HG02885 (cell line): Measurements from ENCODE around the gene CRACR2A.

ENCODE experiments used
- ATAC-seq: cut with Tn5 transposase; IDR thresholded peaks from one replicate; pipeline ENCODE4 v1.9.1; 2021; ENCODE audit warnings: mild to moderate bottlenecking; ENCODE audit not compliant: unreplicated experiment, poor library complexity

The CRACR2A gene

DNA sequence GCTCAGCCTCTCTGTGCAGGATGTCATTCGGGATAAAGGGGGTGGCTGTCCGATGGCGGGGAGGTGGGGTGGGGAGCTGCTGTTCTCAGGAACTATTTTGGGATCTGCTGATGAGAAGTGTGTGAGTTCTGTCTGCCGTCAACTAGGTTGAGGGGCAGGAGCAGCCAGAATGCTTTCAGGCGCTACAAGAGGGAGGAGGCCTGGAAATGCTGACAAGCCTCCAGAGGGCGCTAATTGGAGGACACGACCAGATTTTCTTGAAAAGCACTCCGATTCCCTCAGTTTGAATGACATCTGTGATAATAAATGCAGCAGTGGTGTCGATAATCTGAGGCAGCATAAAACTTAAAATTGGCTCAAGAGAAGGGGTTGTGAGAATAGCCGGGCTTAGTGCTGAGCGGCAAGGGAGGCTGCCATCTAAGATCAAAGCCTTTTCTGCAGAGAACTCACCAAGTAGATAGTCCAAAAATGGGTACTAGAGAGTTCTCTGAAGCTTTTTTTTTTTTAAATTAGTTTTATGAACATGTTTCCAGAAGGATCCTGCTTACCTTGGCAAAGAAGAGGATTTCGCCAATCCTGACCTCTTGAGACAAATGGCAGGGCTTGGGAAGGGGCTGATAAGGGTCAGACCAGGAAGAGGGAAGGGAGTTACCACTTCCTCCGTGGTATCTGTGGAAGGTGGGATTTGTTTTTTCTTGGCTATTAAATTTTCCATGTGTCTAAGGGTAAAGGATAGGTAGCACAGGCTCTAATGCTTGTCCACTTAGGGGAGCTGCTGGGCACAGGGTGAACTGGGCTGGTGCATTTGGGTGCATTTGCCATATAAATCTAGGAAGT, 94.4 kb downstream of the CRACR2A start:
- no peak for ATAC-seq

DNA sequence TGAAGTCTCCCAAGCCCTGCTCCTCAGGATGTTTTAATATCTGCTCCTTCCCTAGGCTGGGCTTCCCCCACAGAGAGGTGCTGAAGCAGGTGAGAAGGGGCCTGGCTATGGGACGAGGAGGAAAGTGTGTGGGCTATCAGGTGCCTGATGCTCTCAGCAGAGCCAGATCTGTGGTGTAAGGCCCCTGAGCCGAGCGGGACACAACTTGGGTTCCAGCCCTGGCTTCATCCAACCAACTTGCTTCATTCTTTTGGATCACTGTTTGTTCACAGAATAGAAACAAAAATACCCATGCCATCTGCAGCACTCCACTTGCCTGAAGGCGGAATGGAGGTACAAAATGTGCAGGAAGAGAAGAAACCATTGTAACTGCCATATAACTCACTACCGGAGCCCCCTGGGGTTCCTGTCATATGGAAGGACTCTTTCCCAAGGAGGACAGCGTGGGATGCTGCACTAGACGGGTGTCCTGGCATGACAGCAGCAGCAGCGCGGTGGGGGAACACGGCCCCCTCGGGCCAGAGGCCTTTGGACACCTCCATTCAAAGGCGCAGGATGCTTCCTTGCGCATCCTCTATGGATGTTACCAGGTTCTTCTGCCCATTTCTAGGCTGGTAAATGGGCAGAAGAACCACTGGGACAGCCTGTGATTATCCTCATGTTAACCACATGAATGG, 95.8 kb downstream of the CRACR2A start:
- ATAC-seq = no peak

DNA sequence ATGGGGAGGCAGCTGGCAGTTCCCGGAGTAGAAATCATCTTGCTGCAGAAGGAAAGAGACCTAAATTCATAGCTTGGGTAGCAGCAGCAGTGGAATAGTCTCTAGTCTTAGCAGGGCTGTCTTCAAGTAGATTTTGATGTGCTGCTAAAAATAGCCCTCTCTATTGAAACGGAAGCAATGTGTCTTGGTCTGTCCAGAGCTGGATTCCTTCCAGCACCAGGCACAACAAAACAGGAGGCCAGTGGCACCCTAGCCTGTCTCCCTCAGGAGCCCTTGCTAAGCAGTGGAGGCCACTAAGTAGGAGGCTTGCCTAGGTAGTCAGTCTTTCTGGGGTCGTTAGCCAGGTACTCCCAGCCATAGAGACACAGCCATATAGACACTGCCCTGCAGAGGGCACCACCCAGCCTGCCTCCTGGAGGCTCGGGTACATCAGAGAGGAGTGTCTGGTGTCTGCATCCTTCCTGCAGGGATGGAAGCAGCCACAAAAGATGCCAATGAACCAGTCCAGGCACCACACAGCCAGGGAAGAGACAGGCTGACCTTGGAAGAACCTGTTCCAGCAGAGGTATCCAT, 97.5 kb downstream of the CRACR2A start:
- ATAC-seq = no peak

DNA sequence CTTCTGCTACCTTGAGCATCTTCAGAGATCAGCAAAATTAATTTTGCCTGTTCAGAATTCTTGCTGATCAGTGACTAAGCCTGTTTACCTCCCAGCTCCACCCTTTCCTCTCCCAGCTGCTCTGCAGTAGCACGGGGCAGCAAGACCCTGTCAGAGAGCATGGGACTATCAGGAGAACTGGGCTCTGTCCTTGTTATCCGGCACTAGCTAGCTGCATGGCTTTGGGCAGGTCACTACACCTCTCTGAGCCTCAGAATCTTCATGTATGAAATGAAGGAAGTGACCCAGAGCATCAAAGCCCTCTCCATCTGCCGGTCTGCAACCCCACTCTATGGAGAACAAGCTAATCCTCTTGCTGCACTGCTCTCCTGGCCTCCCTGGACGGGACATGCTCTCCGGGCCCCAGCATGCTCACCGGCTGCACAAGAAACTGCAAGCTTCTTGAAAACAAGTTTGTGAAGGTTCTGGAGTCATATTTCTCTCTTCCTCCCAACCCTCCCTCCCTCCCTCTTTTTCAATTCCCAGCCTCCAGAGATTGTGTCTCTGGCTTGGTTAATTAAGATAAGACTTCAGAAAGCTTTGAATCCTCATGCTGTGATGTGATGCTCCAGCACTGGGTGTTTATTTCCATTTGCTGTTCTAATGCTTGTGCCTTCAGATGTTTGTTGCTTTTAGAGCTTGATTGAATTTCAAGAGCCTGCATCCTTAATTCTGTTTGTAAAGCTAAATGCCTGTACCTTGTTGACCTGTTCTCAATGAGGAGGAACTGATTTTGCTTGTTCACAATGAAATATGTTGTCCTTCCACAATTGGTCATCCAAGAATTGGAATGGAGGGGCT, 101.1 kb downstream of the CRACR2A start:
- ATAC-seq = no peak

DNA sequence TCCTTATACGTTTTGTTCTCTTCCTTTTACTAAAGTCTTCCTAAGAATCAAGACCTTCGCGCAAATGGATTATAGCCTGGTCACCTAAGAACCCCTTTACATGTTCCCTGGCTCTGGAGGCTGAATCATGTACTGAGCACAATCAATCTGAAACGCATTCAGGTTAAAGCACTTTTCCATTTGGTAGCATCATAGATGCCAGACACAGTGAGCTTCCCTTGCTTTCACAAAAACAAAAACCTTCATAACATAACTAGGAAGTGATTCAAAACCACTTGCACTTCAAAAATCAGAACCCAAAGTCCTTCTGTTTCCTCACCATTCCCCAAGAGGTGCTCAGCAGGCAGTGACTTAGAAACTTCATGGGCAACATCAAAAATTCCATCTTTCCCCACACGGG, 105.4 kb downstream of the CRACR2A start:
- ATAC-seq = no peak

DNA sequence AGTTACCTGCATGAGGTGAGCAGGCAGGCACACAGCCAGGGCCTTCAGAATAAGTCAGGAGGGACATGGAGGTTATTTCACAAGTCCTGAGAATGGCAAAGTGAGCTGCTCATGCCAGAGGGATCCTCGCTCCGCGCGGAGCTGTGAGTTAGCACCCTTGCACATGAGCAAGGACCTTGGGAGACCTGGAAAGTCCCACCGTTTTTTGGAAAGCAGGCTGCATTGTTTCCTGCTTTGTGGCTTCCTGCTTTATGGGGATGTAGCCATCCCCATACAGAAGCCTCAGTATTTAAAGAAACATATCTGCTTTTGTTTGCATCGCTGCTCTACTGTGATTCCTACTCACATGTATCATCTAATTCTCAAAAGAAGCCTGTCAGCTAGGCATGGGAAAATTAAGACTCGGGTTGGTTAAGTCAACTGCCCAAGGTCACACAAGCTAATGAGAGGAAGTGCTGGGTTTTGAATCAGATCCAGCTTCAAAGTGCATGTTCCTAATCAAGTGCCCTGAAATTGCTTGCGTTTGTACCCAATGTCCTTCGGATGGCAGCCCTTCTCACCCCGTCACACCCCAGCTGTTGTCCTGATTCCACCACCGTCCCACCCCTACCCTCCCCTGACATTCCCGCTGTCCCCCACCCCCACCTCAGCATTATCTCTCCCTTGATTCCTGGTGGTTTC, 106.2 kb downstream of the CRACR2A start:
- no peak for ATAC-seq

DNA sequence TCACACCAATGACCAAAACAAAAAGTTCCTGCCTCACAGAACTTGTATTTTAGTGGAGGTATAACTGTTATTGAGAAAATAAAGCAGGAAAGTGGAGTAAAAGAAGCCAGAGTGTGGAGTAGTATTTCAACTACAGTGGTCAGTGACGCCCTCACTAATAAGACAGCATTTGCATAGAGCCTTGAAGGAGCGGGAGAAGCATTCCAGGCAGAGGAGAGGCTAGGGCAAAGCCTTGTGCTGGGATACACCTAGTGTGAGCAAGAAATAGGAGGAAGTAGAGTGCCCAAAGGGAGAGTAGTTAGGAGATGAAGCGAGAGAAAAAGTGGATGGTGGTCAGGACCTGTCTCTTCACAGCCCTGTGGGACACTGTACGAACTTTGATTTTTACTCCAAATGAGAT, 107.8 kb downstream of the CRACR2A start:
- ATAC-seq = no peak

DNA sequence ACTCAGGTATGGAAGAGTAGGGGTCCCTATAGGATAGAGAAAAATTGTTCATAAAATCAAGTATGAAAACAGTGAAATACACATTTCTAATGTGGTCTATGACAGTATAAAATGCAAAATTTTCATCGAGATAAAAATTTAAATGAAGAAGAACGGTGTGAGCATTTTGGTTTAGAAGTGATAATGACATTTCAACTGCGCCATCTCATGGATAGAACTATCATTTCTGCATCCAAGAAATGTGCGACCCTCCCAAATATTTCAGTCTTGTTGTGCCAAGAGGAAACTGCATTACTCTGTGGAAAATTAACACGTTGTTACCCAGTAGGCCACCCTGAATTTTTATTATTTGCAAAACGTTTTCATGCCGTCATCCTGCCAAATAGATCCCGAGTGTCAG, 108.8 kb downstream of the CRACR2A start:
- no peak for ATAC-seq

DNA sequence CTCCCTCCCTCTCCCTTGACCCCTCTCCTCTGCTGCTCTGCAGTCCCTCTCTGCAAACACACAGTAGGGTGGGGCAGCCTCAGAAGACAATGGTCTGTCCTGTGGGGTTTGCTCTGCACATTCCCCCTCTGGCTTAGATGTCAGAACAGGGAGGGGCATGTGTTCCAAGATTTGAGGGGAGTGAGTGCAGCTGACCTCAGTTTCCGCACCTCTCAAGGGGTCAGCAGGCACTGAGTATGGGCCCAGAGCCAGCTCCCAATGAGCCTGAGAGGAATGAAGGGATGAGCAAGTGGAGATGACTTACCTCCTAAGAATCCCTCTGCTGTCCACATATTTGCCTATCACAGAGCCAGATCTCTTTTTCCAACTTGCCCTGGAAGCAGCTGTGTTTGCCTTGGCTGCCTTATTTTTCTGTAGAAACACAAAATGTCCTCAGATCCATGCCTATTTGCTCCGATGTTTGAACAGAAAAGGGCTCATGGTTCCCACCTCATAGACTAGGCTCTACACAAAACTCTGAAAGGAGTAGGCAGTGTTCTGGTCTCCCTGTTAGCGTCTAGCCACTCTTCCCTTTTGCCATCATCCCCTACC, 111.4 kb downstream of the CRACR2A start:
- ATAC-seq = no peak

DNA sequence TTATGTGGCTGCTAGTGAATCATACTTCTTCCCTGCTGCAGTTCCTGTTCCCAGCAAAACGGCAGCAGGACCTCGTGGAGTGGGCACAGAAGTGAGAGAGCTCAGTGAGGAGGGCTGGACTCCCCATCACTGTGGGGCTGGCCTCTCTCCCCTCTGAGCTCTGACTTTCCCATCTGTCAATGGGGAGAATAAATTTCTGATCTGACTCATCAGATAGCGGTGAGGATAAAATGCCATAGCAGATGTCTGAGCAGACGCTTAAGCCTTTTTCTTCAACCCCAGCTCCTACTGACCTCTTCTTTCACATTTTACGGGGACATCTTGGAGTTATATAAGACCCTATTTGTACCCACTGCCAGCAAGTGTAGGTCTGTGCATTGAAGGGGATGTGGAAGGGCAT, 116.6 kb downstream of the CRACR2A start:
- no peak for ATAC-seq

DNA sequence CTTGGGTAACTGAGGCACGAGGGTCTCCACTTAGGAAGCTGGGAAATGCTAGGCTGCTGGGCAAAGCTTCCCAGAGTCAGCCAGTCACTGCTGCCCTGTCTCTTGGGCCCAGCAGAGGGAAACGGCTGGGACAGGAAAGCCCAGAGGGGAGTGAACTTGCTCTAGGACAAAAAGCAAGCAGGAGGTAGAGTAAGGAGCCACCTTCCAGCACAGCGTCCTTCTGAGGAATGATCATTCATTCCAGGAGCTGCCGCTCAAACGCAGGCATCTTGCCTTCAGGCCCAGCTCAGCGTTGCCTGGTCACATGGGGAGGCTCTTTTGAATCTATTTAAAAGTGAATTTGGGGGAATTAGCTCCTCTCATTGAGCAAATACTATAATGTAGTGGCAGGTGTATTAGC, 118.6 kb downstream of the CRACR2A start:
- no peak for ATAC-seq

DNA sequence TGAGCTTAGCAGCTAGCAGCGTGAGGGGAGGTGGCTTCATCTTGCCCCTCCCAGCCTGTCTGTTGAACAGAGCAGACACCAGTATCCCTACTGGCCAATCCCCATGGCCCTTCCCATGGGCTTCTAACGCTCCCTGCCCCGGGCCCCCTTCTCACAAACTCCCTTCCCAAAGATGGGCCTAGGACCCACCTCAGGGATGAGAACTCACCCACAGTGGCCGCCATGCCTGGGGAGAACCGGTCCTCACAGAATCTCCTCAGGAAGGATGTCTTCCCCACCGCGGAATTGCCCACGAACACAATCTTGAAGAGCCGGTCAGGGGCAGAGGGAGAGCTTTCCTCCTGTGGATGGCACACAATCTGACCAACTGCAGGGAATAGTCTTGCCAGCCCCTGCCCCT, 119.5 kb downstream of the CRACR2A start:
- ATAC-seq = no peak

DNA sequence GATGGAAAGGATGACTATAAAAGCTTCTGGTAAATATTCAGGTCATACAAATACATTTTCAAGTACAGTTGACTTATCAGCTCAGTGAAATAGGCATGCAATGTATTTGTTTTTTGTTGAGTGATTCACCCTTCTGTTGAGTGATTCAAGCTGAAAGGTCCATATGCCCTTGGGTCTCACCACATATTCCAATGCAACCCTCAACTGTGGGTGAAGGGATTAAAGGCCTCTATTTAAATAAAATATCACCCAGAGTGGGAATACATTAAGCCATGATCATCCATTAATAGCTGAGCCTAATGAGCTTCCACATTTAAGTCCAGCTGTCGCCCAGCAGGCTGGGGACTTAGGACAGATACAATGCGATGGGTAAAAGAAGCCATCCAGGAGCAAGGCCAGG, 120.2 kb downstream of the CRACR2A start:
- no peak for ATAC-seq

DNA sequence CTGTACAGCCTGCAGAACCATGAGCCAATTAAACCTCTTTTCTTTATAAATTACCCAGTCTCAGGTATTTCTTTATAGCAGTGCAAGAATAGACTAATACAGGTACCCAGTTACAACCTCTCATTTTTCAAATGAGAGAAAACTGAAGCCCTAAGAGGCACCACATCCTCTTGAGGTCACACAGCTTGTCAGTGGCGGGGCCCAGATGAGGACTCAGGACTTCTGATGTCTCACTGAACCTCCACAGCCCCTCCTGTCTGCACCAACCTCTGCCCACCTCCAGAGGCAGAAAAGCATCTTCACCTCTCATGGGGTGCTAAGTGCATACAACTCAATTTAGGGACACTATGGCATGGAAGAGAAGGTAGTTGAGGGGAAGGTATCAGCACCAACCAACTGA, 120.7 kb downstream of the CRACR2A start:
- no peak for ATAC-seq

DNA sequence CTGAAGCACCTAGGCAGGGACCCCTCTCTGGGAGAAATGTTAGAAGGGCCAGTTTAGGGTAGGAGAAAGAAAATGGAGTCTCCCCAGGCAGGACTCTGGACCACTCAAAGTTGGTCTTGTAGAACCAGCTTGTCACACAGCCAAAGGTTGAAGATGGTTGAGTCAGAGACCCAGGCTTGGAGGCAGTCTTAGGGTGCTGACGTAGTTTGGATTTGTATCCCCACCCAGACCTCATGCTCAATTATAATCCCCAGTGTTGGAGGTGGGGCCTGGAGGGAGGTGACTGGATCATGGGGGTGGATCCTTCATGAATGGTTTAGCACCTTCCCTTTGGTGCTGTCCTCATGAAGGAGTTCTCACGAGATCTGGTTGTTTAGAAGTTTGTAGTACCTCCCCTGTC, 121.2 kb downstream of the CRACR2A start:
- no peak for ATAC-seq

DNA sequence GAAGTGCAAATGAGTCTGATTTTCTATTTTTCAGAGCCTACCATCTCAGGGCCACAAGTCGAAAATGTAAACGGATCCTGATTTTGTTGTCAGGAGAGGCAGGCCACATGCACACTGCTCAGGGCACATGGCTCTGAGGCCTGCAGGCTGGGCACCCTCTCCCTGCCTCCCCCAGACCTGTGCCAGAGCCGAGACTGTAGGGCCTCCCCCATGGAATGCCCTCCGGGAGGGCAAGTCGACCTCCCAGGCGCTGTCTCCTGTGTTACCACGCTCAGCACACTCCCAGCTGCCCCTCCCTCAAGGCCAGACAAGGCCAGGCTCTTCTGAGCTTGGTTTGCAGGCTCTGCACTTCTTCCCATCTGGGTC, 121.7 kb downstream of the CRACR2A start:
- ATAC-seq = no peak

DNA sequence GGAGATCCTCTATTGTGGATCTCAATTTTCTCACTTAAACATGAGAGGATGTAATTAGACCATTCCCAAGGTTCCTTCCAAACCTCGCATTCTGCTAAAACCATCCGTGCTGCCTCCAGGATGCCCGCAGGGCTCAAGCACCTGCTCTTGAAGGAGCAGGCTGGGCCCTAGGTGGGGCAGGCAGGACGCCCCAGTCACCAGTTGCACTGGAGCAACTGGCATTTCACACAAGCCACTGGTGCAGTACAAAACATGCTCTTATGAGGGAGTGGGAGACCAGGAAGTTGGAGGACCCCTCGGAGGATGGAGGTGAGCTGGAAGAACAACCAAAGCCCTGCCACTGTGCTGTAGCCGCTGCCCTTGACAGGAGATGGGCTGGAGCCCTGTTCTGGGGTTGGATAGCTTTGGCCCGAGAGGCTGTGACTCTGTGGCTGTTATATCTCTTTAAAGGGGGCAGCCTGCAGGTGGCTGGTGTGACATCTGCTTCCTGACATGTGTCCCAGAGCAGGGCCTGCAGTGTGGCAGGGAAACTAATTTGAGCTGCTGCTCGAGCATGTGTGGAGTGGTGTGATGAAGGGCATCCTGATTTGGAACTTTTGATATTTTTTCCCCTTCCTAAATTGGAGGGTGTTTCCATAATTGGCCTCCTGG, 122.2 kb downstream of the CRACR2A start:
- no peak for ATAC-seq

DNA sequence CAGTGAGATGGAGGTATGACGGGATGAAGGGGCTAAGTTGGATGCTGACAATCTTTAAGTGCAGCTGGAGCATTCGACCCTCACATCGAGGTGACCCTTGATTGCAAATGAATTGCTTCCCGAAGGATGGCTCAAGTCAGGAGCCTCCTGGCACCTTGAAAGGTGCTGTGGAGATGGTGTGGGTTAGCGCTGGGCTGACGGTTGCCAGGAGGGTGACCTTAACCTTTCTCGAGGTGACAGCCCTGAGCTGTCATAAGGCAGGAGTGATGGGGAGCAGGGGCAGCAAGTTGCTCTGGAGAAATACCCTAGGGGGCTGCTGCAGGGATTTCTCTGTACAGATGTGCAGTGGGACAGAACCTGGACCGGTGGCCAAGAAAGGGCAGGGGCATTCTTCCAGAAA, 122.8 kb downstream of the CRACR2A start:
- no peak for ATAC-seq

DNA sequence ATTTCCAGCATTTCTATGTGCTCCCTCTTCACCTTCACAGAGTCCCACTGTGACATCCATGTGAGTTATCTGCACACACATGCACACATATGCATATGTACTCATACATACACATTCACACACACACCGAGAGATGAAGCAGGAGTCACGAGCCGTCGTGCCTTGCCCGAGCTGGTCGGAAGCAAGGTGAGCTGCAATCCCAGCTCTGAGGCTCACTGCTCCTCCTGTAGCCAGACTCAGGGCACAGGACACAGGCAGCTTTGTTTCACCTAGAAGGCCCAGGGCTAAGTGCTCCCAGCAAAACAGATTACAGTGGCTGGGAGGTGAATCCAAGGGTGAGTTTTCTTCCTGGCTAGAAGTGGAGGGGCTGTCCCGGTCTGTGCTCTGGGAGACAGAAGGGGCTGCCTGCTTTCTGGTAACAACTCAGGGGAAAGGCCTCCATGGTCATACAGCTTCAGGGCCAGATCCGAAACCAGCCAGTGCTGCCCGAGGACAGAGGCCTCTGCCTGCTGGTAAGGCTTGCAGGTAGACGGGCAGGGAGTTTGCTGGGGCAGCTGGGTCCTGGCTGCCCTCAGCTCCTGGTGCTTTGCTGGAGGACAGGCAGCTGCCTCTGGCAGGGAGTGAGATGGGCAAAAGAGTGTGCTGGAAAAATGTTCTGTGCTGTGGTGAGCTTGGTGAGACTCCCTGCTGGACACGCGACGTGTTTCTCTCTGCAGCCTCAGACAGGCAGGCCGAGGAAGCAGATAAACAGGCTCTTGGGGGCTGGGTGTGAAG, 123.7 kb downstream of the CRACR2A start:
- no peak for ATAC-seq
